GM12872 (cell line): Measurements from ENCODE around the gene FAM50B.

Experiments
- CTCF ChIP-seq: IDR thresholded peaks from 3 replicates; pipeline ENCODE4 v1.5.1; 2011; ENCODE audit warnings: low read depth, mild to moderate bottlenecking, low read length, moderate library complexity; ENCODE audit not compliant: insufficient read depth

The FAM50B gene

GRCh38 chr6:3843379-3844096 is 5.6 kb upstream of the FAM50B start:
- TF ChIP-seq CTCF, result no peak

- no peak for TF ChIP-seq CTCF
These were observed 5.1 kb upstream of the FAM50B start for GRCh38 chr6:3844097-3844463.

GRCh38 chr6:3847521-3847920 is 1.7 kb upstream of the FAM50B start:
- TF ChIP-seq CTCF, result no peak

- no peak for TF ChIP-seq CTCF
These were observed 793 bp upstream of the FAM50B start for GRCh38 chr6:3848380-3848779.

GRCh38 chr6:3849681-3850450 is 693 bp downstream of the FAM50B start:
- no peak for TF ChIP-seq CTCF

GRCh38 chr6:3850451-3851203 is 1.5 kb downstream of the FAM50B start:
- TF ChIP-seq CTCF, result no peak

- TF ChIP-seq CTCF, result no peak
These were observed 2.7 kb downstream of the FAM50B start for GRCh38 chr6:3851839-3852238.
